ENCODE data around the gene HEYL.

GRCh38 chr1:39649636-39650185 is 10.3 kb upstream of the HEYL start:
- no peak for TF ChIP-seq CTCF (conservative IDR thresholded peaks at IDR 0.05 in 1 of 2, IDR thresholded peaks at IDR 0.05 in 1 of 2; ENCODE audit: low read depth in 1 of 2, low read length in 2 of 2)
- TF ChIP-seq EZH2 (IDR thresholded peaks at IDR 0.05; ENCODE audit: low read length, missing control alignments), result no peak

All from fibroblast of lung (primary cell).